Endodermal cell (in vitro differentiated cells): ENCODE results near the gene GALNT17. TPM values are rescaled to one million over a fixed set of nuclear protein-coding genes. Genes with fewer than 3 reads are reported as not detected.

Source experiments
- DNase-seq: peaks from one replicate; pipeline ENCODE4 v3.0.0-alpha.2; 2017
- H3K27ac ChIP-seq: 2 replicates; pipeline ENCODE4 v1.5.1; 2013; ENCODE audit warnings: mild to moderate bottlenecking, low read depth, low read length, moderate library complexity
- H3K27me3 ChIP-seq: 2 replicates; pipeline ENCODE4 v1.6.1; 2013; ENCODE audit warnings: mild to moderate bottlenecking, low read length, moderate library complexity; ENCODE audit not compliant: insufficient read depth, control insufficient read depth, poor library complexity, severe bottlenecking
- H3K36me3 ChIP-seq: 2 replicates; pipeline ENCODE4 v1.7.0; 2013; ENCODE audit warnings: mild to moderate bottlenecking, low read length, moderate library complexity; ENCODE audit not compliant: control insufficient read depth, insufficient read depth
- H3K4me1 ChIP-seq: one replicate; pipeline ENCODE4 v1.7.0; 2013; ENCODE audit warnings: low read length; ENCODE audit not compliant: control insufficient read depth, insufficient read depth
- H3K4me3 ChIP-seq: 2 replicates; pipeline ENCODE4 v1.5.1; 2013; ENCODE audit warnings: mild to moderate bottlenecking, low read length, moderate library complexity
- H3K9ac ChIP-seq: 2 replicates; pipeline ENCODE4 v1.6.1; 2013; ENCODE audit warnings: mild to moderate bottlenecking, low read length, moderate library complexity; ENCODE audit not compliant: poor library complexity, severe bottlenecking; ENCODE audit errors: extremely low read depth
- H3K9me3 ChIP-seq: 2 replicates; pipeline ENCODE4 v1.6.1; 2013; ENCODE audit warnings: mild to moderate bottlenecking, low read length, moderate library complexity; ENCODE audit not compliant: control insufficient read depth
- H3K27ac Mint-ChIP-seq: 2 replicates; pipeline ENCODE4 v1.8.0; 2020; ENCODE audit warnings: mixed read lengths
- H3K27me3 Mint-ChIP-seq: 2 replicates; pipeline ENCODE4 v1.8.0; 2021; ENCODE audit warnings: mild to moderate bottlenecking, mixed read lengths; ENCODE audit not compliant: insufficient read depth
- H3K36me3 Mint-ChIP-seq: 2 replicates; pipeline ENCODE4 v1.8.0; 2020; ENCODE audit warnings: low read depth, mixed read lengths
- H3K4me1 Mint-ChIP-seq: 2 replicates; pipeline ENCODE4 v1.8.0; 2020; ENCODE audit warnings: mixed read lengths
- H3K4me3 Mint-ChIP-seq: 2 replicates; pipeline ENCODE4 v1.8.0; 2020; ENCODE audit warnings: mild to moderate bottlenecking, moderate library complexity, mixed read lengths
- H3K9me3 Mint-ChIP-seq: 2 replicates; pipeline ENCODE4 v1.8.0; 2020; ENCODE audit warnings: mild to moderate bottlenecking, mixed read lengths
- CTCF ChIP-seq: fragments of 200-600 bp; sonication (generic); conservative IDR thresholded peaks from 2 replicates; pipeline ENCODE4 v1.5.0; 2021; ENCODE audit warnings: antibody characterized with exemption, mild to moderate bottlenecking
- WGBS, 2 experiments: methylation state at CpG; one replicate each; pipeline versions ENCODE4 v1.1.5 to v1.1.7; 2013; ENCODE audit warnings: missing lambda C conversion rate in 2 of 2, mixed read lengths in 1 of 2; ENCODE audit not compliant: insufficient coverage in 1 of 2, insufficient read length in 1 of 2; 5-methylcytosine and 5-hydroxymethylcytosine counted together
- total RNA-seq, 2 donors: library from RNA; stranded (reverse); fragmentation: NEBNext Ultra II Directional in 1 of 2; extraction: Animal tissue kit (Norgen Biotek cat#: 25700) in 1 of 2; gene quantifications; 2 replicates in 1 of 2; 3 replicates in 1 of 2; pipeline ENCODE4 v1.2.1, GENCODE V29; 2021

GALNT17 gene
- total RNA-seq, 2 donors from 2014 or later, result 60.4 to 61.3 TPM

- peaks cover 19% of the 10 kb centered on the region for H3K4me1 ChIP-seq
- peaks cover 23% of the 10 kb centered on the region for H3K36me3 ChIP-seq
- H3K9ac ChIP-seq, result no peak overlapping the region
- peaks cover 21% of the 10 kb centered on the region for H3K9me3 Mint-ChIP-seq
- H3K4me3 ChIP-seq, result no peak overlapping the region
- no peak overlapping the region for H3K27ac ChIP-seq
- H3K9me3 ChIP-seq, result peaks cover 25% of the 10 kb centered on the region
- peaks cover 41% of the 10 kb centered on the region for H3K4me1 Mint-ChIP-seq
- DNase-seq, result peak; percentile 9
- peaks cover 35% of the 10 kb centered on the region for H3K36me3 Mint-ChIP-seq
- no peaks in the 10 kb centered on the region for H3K27me3 Mint-ChIP-seq
- no peaks in the 10 kb centered on the region for H3K27me3 ChIP-seq
- no peak overlapping the region for H3K27ac Mint-ChIP-seq
- WGBS, 2 experiments, result 93 to 100% methylated on average over 2 of the region's 2 CpGs
- no peak overlapping the region for H3K4me3 Mint-ChIP-seq
- TF ChIP-seq CTCF, result no peak
These were observed 146.3 kb downstream of the GALNT17 start for GRCh38 chr7:71278257-71278656.

GRCh38 chr7:71281261-71281660 lies 149.3 kb downstream of the GALNT17 start:
- no peak overlapping the region for H3K4me3 Mint-ChIP-seq
- Histone ChIP-seq H3K4me1 (peaks cover 28% of the 10 kb centered on the region), H3K9me3 (peaks cover 8% of the 10 kb centered on the region), H3K27ac (no peak overlapping the region), H3K36me3 (peaks cover 23% of the 10 kb centered on the region), H3K27me3 (no peaks in the 10 kb centered on the region), H3K9ac (no peak overlapping the region), H3K4me3 (no peak overlapping the region)
- H3K27ac Mint-ChIP-seq, result no peak overlapping the region
- peaks cover 10% of the 10 kb centered on the region for H3K9me3 Mint-ChIP-seq
- no peak for TF ChIP-seq CTCF
- DNase-seq, result peak; percentile 29
- peaks cover 56% of the 10 kb centered on the region for H3K4me1 Mint-ChIP-seq
- WGBS, 2 experiments, result 92 to 100% methylated on average over 2 of the region's 2 CpGs
- peaks cover 35% of the 10 kb centered on the region for H3K36me3 Mint-ChIP-seq
- no peaks in the 10 kb centered on the region for H3K27me3 Mint-ChIP-seq

GRCh38 chr7:71283802-71284201 lies 151.9 kb downstream of the GALNT17 start:
- no peak overlapping the region for H3K4me3 ChIP-seq
- Mint-ChIP-seq H3K4me1 (peaks cover 70% of the 10 kb centered on the region), H3K27ac (no peak overlapping the region), H3K4me3 (no peak overlapping the region), H3K27me3 (no peaks in the 10 kb centered on the region), H3K36me3 (peaks cover 22% of the 10 kb centered on the region), H3K9me3 (peaks cover 3% of the 10 kb centered on the region)
- peaks cover 17% of the 10 kb centered on the region for H3K36me3 ChIP-seq
- H3K27ac ChIP-seq, result no peak overlapping the region
- DNase-seq, result peak; percentile 39
- peaks cover 33% of the 10 kb centered on the region for H3K4me1 ChIP-seq
- TF ChIP-seq CTCF, result no peak
- H3K9ac ChIP-seq, result no peak overlapping the region
- WGBS, 2 experiments, result 87 to 88% methylated on average over 11 of the region's 11 CpGs
- H3K9me3 ChIP-seq, result peaks cover 13% of the 10 kb centered on the region
- no peaks in the 10 kb centered on the region for H3K27me3 ChIP-seq
